ENCODE measurements around the gene CBR1. TPM values are rescaled to one million over a fixed set of nuclear protein-coding genes. Genes with fewer than 3 reads are reported as not detected.
A peak's percentile ranks its signal among the peaks of the same experiment; 100 is the strongest.
"Not testable (repeated sequence)": the region's sequence is repeated elsewhere in the genome, so short reads cannot be mapped to it uniquely, and the experiment has no call there.

Gene CBR1
- total and polyA plus RNA-seq, 2 of the 8 experiments (the other 6 are each of a cell fraction or from before 2014, with no cell fraction given): 1.8 to 207 TPM

- H3K9me3 ChIP-seq (ENCODE audit: insufficient read depth in 2 of 2, low read depth in 1 of 2, low read length in 1 of 2); H2AFZ ChIP-seq (ENCODE audit: low read length); H2AK5ac ChIP-seq (ENCODE audit: low read depth, low read length); H4K5ac ChIP-seq (ENCODE audit: insufficient read length, low read depth, low read length); H4K91ac ChIP-seq (replicated peaks; ENCODE audit: insufficient read length, low read length); H2BK12ac ChIP-seq (ENCODE audit: low read depth, low read length); H3K79me1 ChIP-seq (ENCODE audit: low read depth, low read length); H4K8ac ChIP-seq (ENCODE audit: extremely low read depth, insufficient read depth, low read length); H3K27ac ChIP-seq (ENCODE audit: low read depth, low read length); H2BK120ac ChIP-seq (replicated peaks; ENCODE audit: low read depth, low read length); H4K20me1 ChIP-seq (replicated peaks in 1 of 2; ENCODE audit: control insufficient read depth in 1 of 2, insufficient read depth in 2 of 2, low read length in 2 of 2); H3K9ac ChIP-seq (replicated peaks in 1 of 4; ENCODE audit: extremely low read depth in 1 of 4, low read depth in 3 of 4, low read length in 3 of 4); H3K4ac ChIP-seq (replicated peaks; ENCODE audit: insufficient read length, low read depth, low read length); H3K23me2 ChIP-seq (ENCODE audit: low read depth, low read length); H2BK20ac ChIP-seq (ENCODE audit: low read length); H3K79me2 ChIP-seq (ENCODE audit: control insufficient read depth in 1 of 2, insufficient read depth in 2 of 2, low read length in 2 of 2); H3K18ac ChIP-seq (ENCODE audit: extremely low read depth, low read length); H3K23ac ChIP-seq (ENCODE audit: insufficient read length); H2BK5ac ChIP-seq (ENCODE audit: low read depth, low read length); H3K36me3 ChIP-seq (ENCODE audit: control insufficient read depth in 2 of 4, insufficient read depth in 4 of 4, low read length in 3 of 4); H2BK15ac ChIP-seq (ENCODE audit: low read length); H3K14ac ChIP-seq (ENCODE audit: insufficient read length); H3K56ac ChIP-seq (replicated peaks; ENCODE audit: insufficient read length, low read depth, low read length); H3K27me3 ChIP-seq (replicated peaks in 1 of 4; ENCODE audit: control insufficient read depth in 3 of 4, extremely low read depth in 1 of 4, insufficient read depth in 3 of 4, low read length in 3 of 4): not testable (repeated sequence)
- CTCF ChIA-PET (ENCODE audit: partially characterized antibody): interaction anchor here (0.9 to 1.0 kb wide), 3 partner anchors 15 to 229 kb away, joined by 3 read pairs; no protein-coding TSS in a partner anchor
- 1% methylated on average over 13 of the region's 13 CpGs; no CpG with 5 or more reads in 1 of the 2 experiments for WGBS, 2 experiments (ENCODE audit: extremely low coverage in 1 of 2, insufficient coverage in 1 of 2, insufficient read length in 1 of 2, insufficient replicate concordance in 2 of 2, low coverage in 1 of 2, low lambda C conversion rate in 2 of 2, missing lambda C conversion rate in 1 of 2)
- DNase-seq (ENCODE audit: low read depth in 1 of 2, low spot score in 2 of 2) (peak; percentile 34 to 57), FAIRE-seq (peak; percentile 19)
- H3K4me1 ChIP-seq (replicated peaks in 1 of 4; ENCODE audit: control insufficient read depth in 3 of 4, insufficient read depth in 4 of 4, low read length in 3 of 4): peaks cover 10 to 35% (median 17%) of the 10 kb centered on the region in 4 experiments; a peak in 5 of 7 replicates
- POLR2A ChIA-PET (ENCODE audit: partially characterized antibody): interaction anchor here (0.9 to 2.3 kb wide), 4 partner anchors 8 to 15 kb away, joined by 3 to 19 read pairs (median 7); no protein-coding TSS in a partner anchor
- 0 out of 4 replicates have a peak overlapping the region, but pooled peaks of 1 of the 2 experiments have one; percentile 44 for H3K4me2 ChIP-seq (ENCODE audit: insufficient read depth in 1 of 2, low read depth in 2 of 2, low read length in 2 of 2)
- TF ChIP-seq, protein P1, sequence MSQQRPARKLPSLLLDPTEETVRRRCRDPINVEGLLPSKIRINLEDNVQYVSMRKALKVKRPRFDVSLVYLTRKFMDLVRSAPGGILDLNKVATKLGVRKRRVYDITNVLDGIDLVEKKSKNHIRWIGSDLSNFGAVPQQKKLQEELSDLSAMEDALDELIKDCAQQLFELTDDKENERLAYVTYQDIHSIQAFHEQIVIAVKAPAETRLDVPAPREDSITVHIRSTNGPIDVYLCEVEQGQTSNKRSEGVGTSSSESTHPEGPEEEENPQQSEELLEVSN (IDR thresholded peaks at IDR 0.05): peak; percentile 63
- peak overlapping the region in 1 of 4 experiments; percentile 46; a peak in 1 of 8 replicates for H3K4me3 ChIP-seq (ENCODE audit: extremely low read depth in 1 of 4, insufficient read depth in 2 of 4, low read depth in 3 of 4, low read length in 4 of 4)
These were observed 29.9 kb downstream of the CBR1 start for GRCh38 chr21:36099695-36100211.

Data from H1 (cell line).